GM21717 (cell line): ENCODE results near the gene SRPRB.

Experiments used
- ATAC-seq: cut with Tn5 transposase; IDR thresholded peaks from one replicate; pipeline ENCODE4 v1.9.1; 2021; ENCODE audit warnings: mild to moderate bottlenecking, moderate library complexity; ENCODE audit not compliant: unreplicated experiment

The SRPRB gene

DNA sequence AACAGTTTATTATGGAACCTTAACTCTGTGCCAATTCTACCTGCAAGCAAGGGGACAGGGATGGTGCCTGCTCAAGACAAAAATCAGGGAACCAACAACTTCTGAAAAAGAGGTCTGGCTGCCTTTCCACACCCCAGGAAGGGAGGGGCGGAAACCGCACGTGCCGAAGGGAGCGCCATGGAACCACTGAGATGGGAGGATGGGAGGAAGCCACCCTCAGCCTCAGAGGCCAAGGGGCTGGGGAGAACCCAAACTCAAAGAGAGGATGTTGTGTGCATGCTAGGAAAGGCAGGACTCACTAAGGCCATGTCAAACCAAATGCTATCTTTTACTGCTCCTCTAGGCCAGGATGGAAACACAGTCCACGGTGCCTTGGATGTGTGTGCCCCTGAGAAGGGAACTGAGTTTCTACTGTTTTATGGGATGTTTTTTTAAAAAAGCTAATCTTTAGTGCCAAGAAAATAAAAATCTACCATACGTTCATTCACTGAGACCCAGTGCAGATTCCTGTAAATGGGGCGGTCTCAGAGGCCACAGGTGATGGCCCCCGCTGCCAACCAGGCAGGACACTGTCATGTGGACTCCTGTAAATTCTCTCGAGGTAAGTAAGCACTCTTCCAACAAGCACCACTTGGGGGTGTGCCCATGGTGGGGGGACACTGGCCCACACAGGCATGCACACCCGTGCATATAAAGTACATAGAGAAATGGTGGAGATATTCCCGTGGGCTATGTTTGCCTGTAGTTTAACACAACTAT is 20.5 kb downstream of the SRPRB start:
- no peak for ATAC-seq

DNA sequence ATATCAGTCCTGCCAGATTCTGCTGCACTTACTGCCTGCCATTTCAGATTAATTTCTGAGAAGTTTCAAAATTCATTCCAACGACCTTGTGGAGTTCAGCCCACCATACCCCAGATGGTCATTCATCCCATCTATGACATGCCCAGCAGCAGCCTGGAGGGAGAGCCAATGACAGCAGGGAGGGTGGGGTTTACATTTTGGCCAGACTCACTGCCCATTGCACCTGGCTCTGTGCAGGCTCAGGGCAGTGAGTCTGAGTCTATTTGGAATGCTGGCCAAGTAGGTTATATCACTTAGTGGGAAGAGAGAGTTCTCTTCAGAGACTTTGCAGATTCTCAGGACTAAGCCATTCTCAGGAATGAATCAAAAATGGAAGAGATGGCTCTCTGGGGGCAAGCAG is 21.5 kb downstream of the SRPRB start:
- ATAC-seq: no peak

GRCh38 chr3:133827684-133828083 is 22.1 kb downstream of the SRPRB start:
- no peak for ATAC-seq

- ATAC-seq: no peak
These were observed 23.1 kb downstream of the SRPRB start for GRCh38 chr3:133828576-133829309.

DNA sequence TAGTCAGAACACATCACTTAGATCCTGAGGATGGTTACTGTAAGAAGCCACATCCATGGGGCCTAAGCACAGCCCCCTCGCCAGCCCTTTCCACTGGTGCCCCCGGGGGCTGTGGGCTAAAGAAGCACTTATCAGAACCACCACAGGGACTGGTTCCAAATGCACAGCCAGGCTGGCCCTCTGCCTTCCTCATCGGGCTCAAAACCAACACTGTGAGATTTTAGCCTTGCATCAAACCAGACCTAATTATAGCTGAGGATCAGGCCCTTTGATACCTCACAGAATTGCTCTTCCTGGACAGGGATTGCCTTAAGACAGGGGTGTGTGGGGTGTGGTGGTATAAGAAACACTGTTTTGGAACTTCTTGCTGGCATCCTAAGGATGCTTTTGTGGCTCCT is 23.7 kb downstream of the SRPRB start:
- no peak for ATAC-seq

- ATAC-seq: no peak
These were observed 24.5 kb downstream of the SRPRB start for GRCh38 chr3:133830071-133830470.

DNA sequence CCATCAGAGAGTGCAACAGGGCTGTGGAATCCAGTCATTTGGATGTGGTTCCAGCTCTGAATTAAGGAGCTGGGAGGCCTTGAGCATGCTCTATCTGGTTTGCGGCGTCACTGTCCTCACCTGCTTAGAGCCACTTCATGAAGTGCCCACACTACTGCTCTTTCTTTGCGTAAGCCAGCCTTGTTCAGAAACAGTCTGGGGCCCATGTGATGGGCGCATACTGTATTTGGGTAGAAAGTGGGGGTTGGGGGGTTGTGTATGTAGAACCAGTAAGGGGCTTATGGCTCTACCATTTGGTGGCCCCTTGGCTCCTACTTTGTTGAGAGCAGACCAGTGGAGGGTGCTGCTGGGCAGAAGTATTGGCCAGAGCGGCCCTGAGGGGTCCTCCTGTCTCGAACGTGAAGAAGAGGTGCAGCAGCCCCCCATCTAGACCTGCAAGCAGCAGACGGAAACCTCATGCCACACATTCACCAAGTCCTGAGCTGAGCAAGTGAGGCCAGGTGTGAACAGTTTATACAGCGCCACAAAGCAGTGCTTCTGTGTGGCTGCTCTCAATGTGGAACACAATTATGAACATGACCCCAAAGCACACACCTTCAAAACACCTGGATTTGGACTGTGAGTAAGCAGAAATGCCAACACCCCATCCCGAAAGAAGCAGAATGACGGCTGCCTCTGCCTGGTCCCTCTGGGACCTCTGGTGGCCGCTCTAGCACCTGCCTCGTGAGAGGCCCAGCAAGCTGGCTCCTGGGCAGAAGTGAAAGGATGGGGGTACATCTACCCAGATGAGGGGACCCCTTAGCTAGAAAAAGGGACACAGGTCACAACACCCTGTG is 26.6 kb downstream of the SRPRB start:
- no peak for ATAC-seq

DNA sequence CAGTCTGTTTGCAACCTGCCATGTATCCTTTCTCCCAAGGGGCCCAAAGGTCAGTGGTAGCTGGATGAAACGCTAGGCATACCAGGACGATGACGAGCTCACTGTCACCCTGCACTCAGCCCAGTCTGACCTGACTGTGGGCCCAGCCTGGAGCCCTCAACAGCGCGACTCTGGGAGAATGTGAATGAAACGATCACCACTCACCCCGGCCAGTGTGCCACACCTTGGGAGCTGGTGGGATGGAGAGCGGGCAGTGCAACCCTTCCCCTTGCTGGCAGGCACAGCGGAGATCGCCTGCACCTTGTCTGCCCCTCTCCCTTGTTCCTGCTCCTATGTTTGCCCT is 27.2 kb downstream of the SRPRB start:
- ATAC-seq: no peak

DNA sequence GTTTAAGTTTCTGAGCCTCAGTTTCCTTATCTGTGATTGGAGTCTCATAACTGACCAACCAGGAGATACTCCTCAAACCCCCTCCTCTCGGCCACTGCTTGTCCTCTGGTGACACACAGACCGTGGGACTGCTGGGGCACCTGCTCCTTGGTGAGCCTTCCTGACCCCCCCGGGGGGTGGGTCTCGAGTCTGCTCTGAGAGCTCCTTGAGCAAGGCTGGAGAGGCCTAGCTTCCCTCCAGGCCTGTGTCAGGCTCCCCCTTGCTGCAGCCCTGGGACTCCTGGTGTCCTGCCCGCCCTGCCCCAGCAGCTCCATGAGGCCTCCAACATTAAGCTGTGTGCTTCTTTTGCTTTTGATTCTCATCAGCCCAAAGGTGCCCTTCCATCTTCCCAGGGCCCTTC is 27.7 kb downstream of the SRPRB start:
- no peak for ATAC-seq

GRCh38 chr3:133833880-133834620 is 28.4 kb downstream of the SRPRB start:
- ATAC-seq: no peak

DNA sequence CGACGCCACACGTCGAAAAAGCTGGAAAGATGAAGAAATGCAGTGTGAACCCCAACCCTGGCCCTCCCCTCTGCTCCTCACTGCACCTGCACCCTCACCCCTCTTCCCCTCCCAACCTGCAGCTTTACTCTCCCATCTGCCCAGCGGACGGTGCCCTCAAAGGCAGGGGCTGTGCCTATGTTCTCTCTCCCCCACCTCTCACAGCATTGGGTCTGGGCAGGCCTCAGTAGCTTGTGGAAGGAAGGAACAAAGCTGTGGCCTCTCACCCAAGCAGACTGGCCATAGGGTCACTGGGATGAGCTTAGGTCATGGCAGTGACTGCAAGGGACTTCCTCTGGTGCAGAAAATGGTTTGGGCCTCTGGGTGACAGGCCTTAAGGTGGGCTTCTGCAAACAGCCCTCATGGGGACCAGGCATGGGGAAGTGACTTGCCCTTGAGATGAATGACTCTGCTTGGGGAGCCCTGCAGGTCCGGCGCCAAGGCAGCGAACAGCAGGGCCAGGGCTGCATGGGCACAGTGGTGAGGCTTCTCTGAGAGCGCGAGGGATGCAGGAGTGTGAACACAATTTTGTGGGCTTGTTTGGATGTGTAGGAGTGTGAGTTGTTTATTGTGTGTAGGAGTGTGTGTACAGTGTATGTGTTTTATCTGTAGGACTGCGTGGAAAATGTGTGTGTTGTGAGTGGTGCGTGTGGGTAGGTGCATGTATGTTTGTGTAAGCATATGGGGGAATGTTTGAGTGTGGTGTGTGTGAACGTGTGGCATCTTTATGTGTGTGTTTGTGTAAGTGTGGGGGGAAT is 29.2 kb downstream of the SRPRB start:
- no peak for ATAC-seq

- ATAC-seq: no peak
These were observed 29.8 kb downstream of the SRPRB start for GRCh38 chr3:133835418-133835743.

DNA sequence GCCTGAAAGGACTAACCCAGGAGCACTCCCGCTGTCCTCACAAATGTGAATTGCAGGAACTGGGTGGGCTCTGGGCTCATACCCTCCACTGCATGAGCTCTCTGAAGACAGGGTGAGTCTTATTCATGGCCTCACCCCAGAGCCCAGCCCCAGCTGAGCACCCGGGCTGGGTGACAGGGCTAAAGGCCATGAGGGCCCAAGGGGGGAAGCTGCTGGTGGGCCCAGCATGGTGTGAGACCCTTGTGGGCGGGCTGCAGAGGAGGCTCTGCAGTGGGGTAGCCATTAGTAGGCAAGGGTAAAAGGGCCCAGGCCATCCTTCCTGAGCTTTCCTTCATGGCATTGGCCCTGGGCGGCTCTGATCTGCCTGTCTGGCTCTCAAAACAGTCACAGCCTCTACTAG is 30.3 kb downstream of the SRPRB start:
- ATAC-seq: no peak

- no peak for ATAC-seq
These were observed 31.0 kb downstream of the SRPRB start for GRCh38 chr3:133836497-133837158.

DNA sequence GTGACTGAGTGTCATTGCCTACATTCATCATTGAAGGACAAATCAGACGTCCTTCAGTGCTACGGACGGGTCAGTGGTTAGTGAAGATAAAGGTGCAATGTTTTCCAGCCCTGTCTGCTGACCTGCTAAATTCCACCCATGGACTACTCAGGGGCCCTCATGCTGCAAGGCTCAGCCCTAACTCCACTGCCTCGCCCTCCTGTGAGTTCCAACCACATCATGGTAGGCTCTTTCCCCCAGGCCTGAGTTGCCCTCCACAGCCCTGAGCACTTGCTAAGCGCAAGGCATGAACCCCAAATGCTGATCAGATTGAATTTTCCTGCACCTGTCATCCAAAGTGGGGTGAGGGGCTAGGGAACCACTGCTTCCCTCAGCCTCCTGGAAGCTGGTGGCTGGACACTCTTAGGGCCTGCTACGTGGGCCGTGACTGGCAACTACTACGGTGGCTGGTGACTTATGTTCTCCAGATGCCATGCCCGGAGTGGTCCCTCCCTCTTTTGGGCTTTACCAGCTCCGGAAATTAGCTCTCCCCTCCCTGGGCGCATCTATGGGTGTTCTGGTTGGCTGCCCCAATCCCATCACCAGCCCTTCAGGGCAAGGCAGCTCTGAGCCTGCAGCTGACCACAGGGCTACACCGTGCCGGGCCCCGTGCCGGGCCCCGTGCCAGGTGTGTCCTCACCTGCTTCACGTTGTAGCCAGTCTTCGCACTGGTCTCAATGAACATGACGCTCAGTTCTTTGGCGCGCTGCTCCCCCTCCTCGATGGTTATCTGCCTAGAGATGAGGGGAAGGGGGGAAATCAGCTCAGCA is 32.1 kb downstream of the SRPRB start:
- ATAC-seq: no peak

DNA sequence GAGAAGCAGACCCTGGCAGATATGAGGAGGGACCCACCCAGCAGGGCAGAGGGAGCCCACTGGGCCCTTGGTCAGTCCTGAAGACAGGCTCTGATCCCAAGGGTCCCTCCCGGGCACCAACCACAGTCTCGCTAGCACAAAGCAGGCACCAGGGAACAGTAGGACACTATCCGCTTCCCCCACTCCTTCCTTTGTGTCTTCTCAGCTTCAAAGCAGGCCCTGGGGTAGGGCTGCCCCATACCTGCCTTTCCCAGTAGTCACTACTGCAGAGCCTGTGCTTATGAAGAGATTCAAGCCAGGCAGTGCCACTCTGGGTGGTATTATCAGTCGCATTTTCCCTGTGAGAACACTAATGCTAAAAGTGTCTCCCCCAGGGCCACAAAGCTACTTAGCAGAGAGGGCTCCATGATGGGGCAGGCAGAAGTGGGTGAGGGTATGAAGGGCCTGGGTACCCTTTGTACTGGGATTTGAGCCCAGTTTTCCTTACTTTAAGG is 32.7 kb downstream of the SRPRB start:
- no peak for ATAC-seq

DNA sequence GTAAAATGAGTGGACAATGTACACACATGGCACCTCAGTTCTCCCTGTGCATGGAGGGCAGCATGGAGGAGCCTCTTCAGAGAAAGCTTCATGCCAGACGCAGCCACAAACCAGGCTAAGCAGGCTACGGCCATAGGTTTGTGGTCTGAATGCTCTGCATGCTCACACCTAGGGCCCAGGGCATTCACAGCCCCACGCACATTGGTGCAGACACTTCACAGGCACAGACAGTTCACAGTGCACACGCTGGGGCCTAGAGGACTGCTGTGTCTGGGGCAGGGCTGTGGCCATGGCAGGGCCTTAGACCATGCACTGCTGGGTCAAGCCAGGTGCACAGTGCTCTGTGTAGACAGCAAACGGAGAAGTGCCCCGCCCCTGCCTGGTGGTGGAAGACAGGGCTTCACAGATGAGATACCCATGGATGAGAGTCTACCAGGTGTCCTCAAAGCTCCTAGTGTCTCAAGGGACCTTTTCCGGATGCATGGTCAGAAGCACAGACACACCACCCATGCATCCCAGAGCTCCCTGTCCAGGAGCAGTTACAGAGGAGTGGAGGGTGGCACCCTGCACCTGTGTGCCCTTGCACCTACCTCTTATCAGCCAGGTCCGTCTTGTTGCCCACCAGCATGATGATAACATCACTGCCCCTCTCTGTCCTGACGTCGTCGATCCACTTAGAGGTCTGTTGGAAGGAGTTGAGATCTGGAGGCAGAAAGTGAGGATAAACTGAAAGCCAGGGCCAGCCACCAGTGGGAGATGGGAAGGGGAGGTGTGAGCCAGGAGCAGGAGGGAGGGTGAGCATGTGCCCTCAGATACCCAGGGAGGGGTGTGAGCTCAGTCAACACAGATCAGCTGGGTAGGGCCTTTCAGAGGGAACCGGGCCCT is 33.5 kb downstream of the SRPRB start:
- no peak for ATAC-seq
